WTC11 (cell line): Measurements from ENCODE around the gene LENEP.

Experiments used
- CBFB ChIP-seq: sonication (generic); formaldehyde crosslinking; IDR thresholded peaks from 2 replicates; pipeline ENCODE4 v1.8.1; 2022; ENCODE audit warnings: mild to moderate bottlenecking, low read depth, missing genetic modification reagents
- ESRRA ChIP-seq: sonication (generic); formaldehyde crosslinking; IDR thresholded peaks from 2 replicates; pipeline ENCODE4 v1.8.1; 2022; ENCODE audit warnings: mild to moderate bottlenecking, missing genetic modification reagents, borderline replicate concordance
- NFYB ChIP-seq: sonication (generic); formaldehyde crosslinking; conservative IDR thresholded peaks from 2 replicates; pipeline ENCODE4 v1.8.0; 2022; ENCODE audit warnings: low read depth, missing genetic modification reagents
- SP1 ChIP-seq: sonication (generic); formaldehyde crosslinking; conservative IDR thresholded peaks from 2 replicates; pipeline ENCODE4 v1.8.1; 2022; ENCODE audit warnings: missing genetic modification reagents
- TEAD1 ChIP-seq: sonication (generic); formaldehyde crosslinking; IDR thresholded peaks from 2 replicates; pipeline ENCODE4 v1.8.0; 2022; ENCODE audit warnings: mild to moderate bottlenecking, missing genetic modification reagents
- ZNF138 ChIP-seq: sonication (generic); formaldehyde crosslinking; conservative IDR thresholded peaks from 2 replicates; pipeline ENCODE4 v1.8.1; 2022; ENCODE audit warnings: mild to moderate bottlenecking, moderate library complexity, missing genetic modification reagents
- TF ChIP-seq, protein P1 (sequence below): sonication (generic); formaldehyde crosslinking; IDR thresholded peaks from 2 replicates; pipeline ENCODE4 v1.8.1; 2023; ENCODE audit warnings: mild to moderate bottlenecking, missing genetic modification reagents, moderate library complexity

DNA sequence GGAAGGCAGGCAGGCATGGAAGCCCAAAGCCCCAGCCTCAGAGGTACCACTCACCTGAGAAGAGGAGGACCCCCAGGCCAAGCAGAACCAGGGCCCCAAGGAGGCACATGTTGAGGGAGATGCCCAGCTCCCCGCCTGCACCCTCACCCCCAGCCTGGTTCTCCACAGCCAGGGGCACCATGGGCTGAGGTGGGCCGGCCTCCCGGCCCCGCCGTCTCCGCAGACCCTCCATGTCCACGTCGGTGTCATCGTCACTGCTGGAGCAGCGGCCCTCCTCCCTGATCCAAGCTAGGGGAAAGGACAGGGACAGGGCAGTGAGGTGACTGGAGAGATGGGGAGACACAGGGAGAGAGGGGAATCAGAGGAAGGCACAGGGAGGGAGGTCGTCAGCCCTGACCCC lies 45.3 kb upstream of the LENEP start:
- TF ChIP-seq CBFB (CRISPR knock-in tag), result no peak
- TF ChIP-seq ZNF138 (CRISPR knock-in tag), result no peak
- no peak for TF ChIP-seq SP1 (CRISPR knock-in tag)
- TF ChIP-seq, protein P1, sequence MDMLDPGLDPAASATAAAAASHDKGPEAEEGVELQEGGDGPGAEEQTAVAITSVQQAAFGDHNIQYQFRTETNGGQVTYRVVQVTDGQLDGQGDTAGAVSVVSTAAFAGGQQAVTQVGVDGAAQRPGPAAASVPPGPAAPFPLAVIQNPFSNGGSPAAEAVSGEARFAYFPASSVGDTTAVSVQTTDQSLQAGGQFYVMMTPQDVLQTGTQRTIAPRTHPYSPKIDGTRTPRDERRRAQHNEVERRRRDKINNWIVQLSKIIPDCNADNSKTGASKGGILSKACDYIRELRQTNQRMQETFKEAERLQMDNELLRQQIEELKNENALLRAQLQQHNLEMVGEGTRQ (CRISPR knock-in tag), result no peak
- TF ChIP-seq ESRRA, result no peak
- TF ChIP-seq NFYB (CRISPR knock-in tag), result no peak
- no peak for TF ChIP-seq TEAD1
